Natural killer cell (primary cell): ENCODE results near the gene STAC. TPM values are rescaled to one million over a fixed set of nuclear protein-coding genes. Genes with fewer than 3 reads are reported as not detected.

Source experiments
- ATAC-seq, 3 donors: fragments of 150-1000 bp in 2 of 3; fragments of 200-7000 bp in 1 of 3; cut with Tn5 transposase; 1 replicate in 1 of 3; 2 replicates in 2 of 3; pipeline ENCODE4 v1.10.0; 2021; ENCODE audit warnings: mild to moderate bottlenecking in 2 of 3, moderate library complexity in 2 of 3
- DNase-seq, 2 donors: peaks; one replicate each; pipeline versions ENCODE4 v3.0.0 to v3.0.0-alpha.2; 2013 to 2021; ENCODE audit warnings: mixed read lengths in 1 of 2
- H3K27ac ChIP-seq: one replicate; pipeline ENCODE4 v1.5.1; 2013; ENCODE audit warnings: mild to moderate bottlenecking, low read length
- H3K27me3 ChIP-seq: one replicate; pipeline ENCODE4 v1.6.1; 2013; ENCODE audit warnings: low read length; ENCODE audit not compliant: control insufficient read depth, insufficient read depth
- H3K36me3 ChIP-seq: one replicate; pipeline ENCODE4 v1.6.1; 2013; ENCODE audit warnings: low read length; ENCODE audit not compliant: control insufficient read depth, insufficient read depth
- H3K4me1 ChIP-seq: one replicate; pipeline ENCODE4 v1.6.1; 2013; ENCODE audit warnings: low read length; ENCODE audit not compliant: control insufficient read depth, insufficient read depth
- H3K4me3 ChIP-seq: one replicate; pipeline ENCODE4 v1.5.1; 2013; ENCODE audit warnings: low read length
- H3K9me3 ChIP-seq: one replicate; pipeline ENCODE4 v1.6.1; 2013; ENCODE audit warnings: low read length; ENCODE audit not compliant: control insufficient read depth, insufficient read depth
- H3K27ac Mint-ChIP-seq, 2 donors: one replicate each; pipeline ENCODE4 v1.8.0; 2022; ENCODE audit warnings: mild to moderate bottlenecking in 2 of 2, mixed read lengths in 2 of 2, moderate library complexity in 1 of 2
- H3K27me3 Mint-ChIP-seq, 2 donors: one replicate each; pipeline ENCODE4 v1.8.0; 2022; ENCODE audit warnings: low read depth in 2 of 2, mixed read lengths in 2 of 2
- H3K36me3 Mint-ChIP-seq: one replicate; pipeline ENCODE4 v1.8.0; 2022; ENCODE audit warnings: mixed read lengths
- H3K4me1 Mint-ChIP-seq, 2 donors: one replicate each; pipeline ENCODE4 v1.8.0; 2022; ENCODE audit warnings: mixed read lengths in 2 of 2
- H3K4me3 Mint-ChIP-seq: one replicate; pipeline ENCODE4 v1.8.0; 2022; ENCODE audit warnings: mild to moderate bottlenecking, moderate library complexity, mixed read lengths
- H3K9me3 Mint-ChIP-seq, 2 donors: one replicate each; pipeline ENCODE4 v1.8.0; 2022; ENCODE audit warnings: mixed read lengths in 2 of 2
- CTCF ChIP-seq: fragments of 200-600 bp; IDR thresholded peaks from one replicate; pipeline ENCODE4 v1.8.0; 2022; ENCODE audit warnings: antibody characterized with exemption
- WGBS: methylation state at CpG from one replicate; pipeline ENCODE4 v1.1.7; 2013; ENCODE audit warnings: missing lambda C conversion rate; ENCODE audit not compliant: insufficient coverage; 5-methylcytosine and 5-hydroxymethylcytosine counted together
- intact Hi-C: fragments of 100-400 bp; cut with micrococcal nuclease; formaldehyde crosslinking; loops from one replicate; pipeline ENCODE4 v1.14.2; 2022
- total RNA-seq, 4 donors: library from RNA; stranded (reverse); fragments of 120-200 nt in 1 of 4; gene quantifications; one replicate each; pipeline versions ENCODE4 v1.2.3 to v1.2.4, GENCODE V29; 2013 to 2022

The STAC gene
- total RNA-seq, 3 donors from 2014 or later (not counting 1 experiment from before 2014, with no cell fraction given), result not detected

DNA sequence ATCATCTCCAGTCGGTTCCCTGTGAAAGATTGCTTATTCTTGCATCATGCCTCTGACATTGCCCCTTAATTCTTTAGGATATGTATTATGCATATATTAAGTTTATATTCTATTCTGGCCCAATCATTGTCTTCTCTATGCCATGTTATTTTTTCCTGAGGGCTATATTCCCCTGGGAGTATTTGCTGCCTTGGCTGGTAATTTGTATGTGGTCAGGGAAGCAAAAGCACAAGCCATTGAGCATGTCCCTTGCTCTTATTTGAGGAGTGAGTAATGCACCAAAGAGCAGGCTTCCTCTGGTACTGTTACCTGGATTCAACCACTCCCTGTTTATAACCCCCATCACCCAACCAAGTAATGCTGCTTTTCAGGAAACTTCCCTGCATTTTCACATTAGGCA lies 36.3 kb downstream of the STAC start:
- Mint-ChIP-seq H3K27ac (no peak overlapping the region), H3K4me3 (no peak overlapping the region), H3K27me3 (no peaks in the 10 kb centered on the region), H3K36me3 (no peaks in the 10 kb centered on the region), H3K9me3 (peaks cover 0 to 2% of the 10 kb centered on the region in 2 donors), H3K4me1 (no peaks in the 10 kb centered on the region)
- Histone ChIP-seq H3K4me3 (no peak overlapping the region), H3K27me3 (no peaks in the 10 kb centered on the region), H3K4me1 (no peaks in the 10 kb centered on the region), H3K9me3 (no peaks in the 10 kb centered on the region), H3K27ac (no peak overlapping the region), H3K36me3 (no peaks in the 10 kb centered on the region)
- TF ChIP-seq CTCF, result no peak
- ATAC-seq (no peak), DNase-seq (no peak)
- no CpG with 5 or more reads among the region's 1 CpG for WGBS
- intact Hi-C loops, result no loop called here

- ATAC-seq, result no peak
- H3K4me3 ChIP-seq, result no peak overlapping the region
- no peaks in the 10 kb centered on the region for H3K9me3 ChIP-seq
- no peaks in the 10 kb centered on the region for H3K36me3 ChIP-seq
- no peak for DNase-seq
- Mint-ChIP-seq H3K36me3 (no peaks in the 10 kb centered on the region), H3K4me1 (no peaks in the 10 kb centered on the region), H3K9me3 (peaks cover 0 to 2% of the 10 kb centered on the region in 2 donors), H3K27ac (no peak overlapping the region), H3K27me3 (no peaks in the 10 kb centered on the region), H3K4me3 (no peak overlapping the region)
- WGBS, result no CpG with 5 or more reads among the region's 2 CpGs
- intact Hi-C loops, result no loop called here
- no peak overlapping the region for H3K27ac ChIP-seq
- H3K4me1 ChIP-seq, result no peaks in the 10 kb centered on the region
- TF ChIP-seq CTCF, result no peak
- no peaks in the 10 kb centered on the region for H3K27me3 ChIP-seq
These were observed 36.9 kb downstream of the STAC start for GRCh38 chr3:36417237-36417636.

- no peaks in the 10 kb centered on the region for H3K4me1 Mint-ChIP-seq
- no CpG with 5 or more reads among the region's 1 CpG for WGBS
- no peak for ATAC-seq
- Histone ChIP-seq H3K4me3 (no peak overlapping the region), H3K9me3 (no peaks in the 10 kb centered on the region), H3K27ac (no peak overlapping the region), H3K4me1 (no peaks in the 10 kb centered on the region), H3K27me3 (no peaks in the 10 kb centered on the region), H3K36me3 (no peaks in the 10 kb centered on the region)
- H3K27ac Mint-ChIP-seq, result no peak overlapping the region
- peaks cover 0 to 2% of the 10 kb centered on the region in 2 donors for H3K9me3 Mint-ChIP-seq
- TF ChIP-seq CTCF, result no peak
- no peak for DNase-seq
- intact Hi-C loops, result no loop called here
- H3K27me3 Mint-ChIP-seq, result no peaks in the 10 kb centered on the region
- no peaks in the 10 kb centered on the region for H3K36me3 Mint-ChIP-seq
- H3K4me3 Mint-ChIP-seq, result no peak overlapping the region
These were observed 38.0 kb downstream of the STAC start for GRCh38 chr3:36418296-36418695.

GRCh38 chr3:36428445-36428844 lies 48.1 kb downstream of the STAC start:
- Histone ChIP-seq H3K4me1 (no peaks in the 10 kb centered on the region), H3K27ac (no peak overlapping the region), H3K27me3 (no peaks in the 10 kb centered on the region), H3K36me3 (no peaks in the 10 kb centered on the region), H3K9me3 (no peaks in the 10 kb centered on the region), H3K4me3 (no peak overlapping the region)
- 80% methylated on average over 4 of the region's 4 CpGs for WGBS
- DNase-seq, result no peak
- Mint-ChIP-seq H3K27me3 (no peaks in the 10 kb centered on the region), H3K9me3 (peaks cover 2 to 3% of the 10 kb centered on the region in 2 donors), H3K36me3 (no peaks in the 10 kb centered on the region), H3K4me1 (no peaks in the 10 kb centered on the region), H3K4me3 (no peak overlapping the region), H3K27ac (no peak overlapping the region)
- no peak for ATAC-seq
- intact Hi-C loops, result no loop called here
- no peak for TF ChIP-seq CTCF
